HG03066 (cell line): Measurements from ENCODE around the gene DZIP1.
"Not testable (repeated sequence)": the region's sequence is repeated elsewhere in the genome, so short reads cannot be mapped to it uniquely, and the experiment has no call there.

Experiments
- ATAC-seq: cut with Tn5 transposase; IDR thresholded peaks from one replicate; pipeline ENCODE4 v1.9.1; 2021; ENCODE audit warnings: low read depth; ENCODE audit not compliant: unreplicated experiment

The DZIP1 gene

GRCh38 chr13:95605448-95606125 is 38.9 kb downstream of the DZIP1 start:
- no peak for ATAC-seq

DNA sequence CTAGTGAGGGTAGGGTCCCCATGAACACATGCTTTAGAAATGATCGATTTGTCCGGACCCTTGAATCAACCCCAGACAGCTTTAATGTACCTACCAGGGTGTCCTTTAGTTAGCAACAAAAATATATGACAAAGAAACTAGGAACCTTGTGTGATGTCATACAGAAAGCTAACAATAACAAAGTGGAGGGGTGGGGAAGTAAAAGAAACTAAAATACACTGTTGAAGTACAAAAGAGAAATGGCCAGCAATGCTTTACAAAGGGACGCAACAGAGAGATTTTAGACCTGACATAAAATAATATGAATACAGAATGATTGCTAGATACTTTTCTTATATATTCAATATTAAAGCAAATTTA is 40.0 kb downstream of the DZIP1 start:
- ATAC-seq, result no peak

DNA sequence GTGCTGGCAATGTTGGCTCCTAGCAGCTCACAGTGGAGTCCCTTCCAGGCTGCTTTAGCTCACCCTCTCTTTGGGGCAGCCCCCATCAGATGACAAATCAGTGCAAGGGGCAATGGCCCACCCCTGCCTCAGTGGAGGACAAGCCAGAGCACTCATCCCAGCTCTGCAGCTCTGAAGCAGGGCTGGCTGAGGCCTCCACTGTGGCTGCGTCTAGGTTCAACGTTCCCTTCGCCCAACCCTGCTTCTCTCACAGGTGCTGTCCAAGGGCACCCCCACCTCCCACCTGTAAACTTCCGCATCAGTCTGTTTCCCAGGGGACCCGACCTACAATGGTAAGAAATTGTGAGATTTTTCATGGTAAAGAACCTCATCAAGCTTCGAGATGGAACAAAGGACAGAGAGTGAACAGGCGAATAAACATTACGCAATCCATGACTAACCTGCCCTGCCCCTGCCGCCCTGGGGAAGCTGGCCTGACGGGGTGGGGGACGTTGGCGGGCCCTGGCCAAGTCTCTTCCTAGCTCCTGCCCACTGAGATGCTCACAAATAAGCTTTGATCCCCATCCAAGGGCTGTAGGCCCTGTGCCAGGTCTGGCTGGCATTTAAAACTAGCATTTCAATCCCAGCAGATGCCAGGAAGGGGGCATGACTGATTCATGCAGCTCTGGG is 40.5 kb downstream of the DZIP1 start:
- no peak for ATAC-seq

DNA sequence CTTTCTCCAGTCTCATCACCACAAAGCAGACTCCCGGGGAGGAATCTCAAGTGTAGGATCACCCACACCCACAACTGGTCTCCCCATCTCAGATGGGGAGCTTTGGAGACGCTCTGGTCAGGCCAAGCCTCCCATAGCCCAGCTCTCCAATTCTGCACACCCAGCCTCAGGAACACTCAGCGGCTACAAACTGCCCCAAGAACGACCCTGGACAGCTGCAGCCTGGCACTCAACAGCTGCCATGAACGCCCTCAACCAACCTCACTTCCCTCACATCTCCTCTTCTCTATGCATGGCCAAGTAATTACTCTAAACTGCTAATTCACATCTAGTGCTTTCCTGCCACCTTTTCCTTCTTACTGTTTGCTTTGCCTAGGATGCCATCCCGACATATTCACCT is 42.6 kb downstream of the DZIP1 start:
- no peak for ATAC-seq

GRCh38 chr13:95601216-95601615 is 43.3 kb downstream of the DZIP1 start:
- no peak for ATAC-seq

GRCh38 chr13:95596701-95597100 is 47.8 kb downstream of the DZIP1 start:
- ATAC-seq, result no peak

DNA sequence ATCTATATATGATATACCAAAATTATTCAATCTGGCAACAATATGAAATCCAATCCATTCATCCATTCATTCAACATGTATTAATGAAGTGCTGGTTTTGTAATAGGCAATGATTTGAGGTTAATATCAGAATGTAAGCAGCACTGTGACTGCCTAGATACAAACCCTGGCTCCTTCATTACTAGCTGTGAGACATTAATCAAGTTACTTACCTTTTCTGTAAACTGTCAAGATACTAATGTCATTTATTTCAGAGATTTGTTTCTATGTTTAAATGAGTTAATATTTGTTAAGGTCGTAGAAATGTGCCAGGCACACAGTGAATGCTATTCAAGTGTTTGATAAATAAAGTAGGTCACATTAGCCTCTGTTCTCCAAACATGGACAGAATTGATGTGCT is 51.0 kb downstream of the DZIP1 start:
- no peak for ATAC-seq

DNA sequence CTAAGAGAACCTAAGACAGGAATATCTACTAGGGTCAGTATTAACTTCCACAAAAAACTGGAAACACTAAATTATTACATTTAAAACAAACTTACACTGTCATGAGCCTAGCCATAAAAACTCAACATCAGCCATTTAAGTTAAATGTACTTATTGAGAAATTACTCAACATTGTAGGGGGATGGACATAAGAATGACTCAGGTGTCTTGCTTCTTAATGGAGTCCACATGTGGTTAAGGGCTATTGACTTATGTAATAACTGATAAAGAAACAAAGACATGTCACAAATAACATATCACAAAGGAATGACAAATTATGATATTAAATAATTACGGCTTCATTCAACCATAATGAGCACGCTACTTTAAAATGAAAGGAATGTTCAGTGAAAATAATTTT is 55.8 kb downstream of the DZIP1 start:
- no peak for ATAC-seq

DNA sequence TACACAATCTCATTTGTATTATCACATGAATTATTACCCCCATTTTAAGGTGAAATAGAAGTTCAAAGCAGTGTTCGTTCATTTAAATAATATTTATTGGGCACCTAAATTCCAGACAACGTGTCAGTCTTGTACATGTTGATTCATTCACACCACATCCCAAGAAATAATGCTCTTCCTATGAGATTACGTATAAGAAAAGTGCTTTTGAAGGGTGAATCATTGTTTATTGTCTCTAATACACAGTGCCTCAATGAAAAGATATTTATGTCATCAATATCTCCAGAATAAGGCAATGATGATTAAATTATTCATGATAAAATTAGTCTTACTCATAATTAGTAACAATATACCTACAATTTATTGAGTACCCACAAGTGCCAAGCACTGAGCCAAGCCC is 56.4 kb downstream of the DZIP1 start:
- no peak for ATAC-seq

DNA sequence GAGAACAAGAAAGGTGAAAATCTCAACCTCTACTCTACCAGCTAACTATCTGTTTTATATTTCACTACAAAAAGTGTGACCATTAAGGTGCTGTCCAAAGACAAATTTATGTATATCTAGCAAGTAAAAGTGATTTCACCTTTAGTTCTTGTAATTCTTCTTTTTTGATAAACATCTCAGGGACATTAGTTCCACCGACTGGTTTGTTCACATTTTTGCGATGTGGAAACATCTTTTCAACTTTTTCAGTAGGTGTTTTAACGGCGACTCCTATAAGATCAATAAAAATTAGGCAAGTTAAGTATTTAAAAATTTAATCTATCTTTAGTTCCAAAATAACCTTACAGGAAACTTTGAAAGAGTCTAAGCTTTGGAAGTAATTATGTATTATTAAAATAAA is 58.6 kb downstream of the DZIP1 start:
- no peak for ATAC-seq

GRCh38 chr13:95579303-95579702 is 65.2 kb downstream of the DZIP1 start:
- peak; percentile 53 for ATAC-seq

- no peak for ATAC-seq
These were observed 71.3 kb downstream of the DZIP1 start for GRCh38 chr13:95573221-95573620.

DNA sequence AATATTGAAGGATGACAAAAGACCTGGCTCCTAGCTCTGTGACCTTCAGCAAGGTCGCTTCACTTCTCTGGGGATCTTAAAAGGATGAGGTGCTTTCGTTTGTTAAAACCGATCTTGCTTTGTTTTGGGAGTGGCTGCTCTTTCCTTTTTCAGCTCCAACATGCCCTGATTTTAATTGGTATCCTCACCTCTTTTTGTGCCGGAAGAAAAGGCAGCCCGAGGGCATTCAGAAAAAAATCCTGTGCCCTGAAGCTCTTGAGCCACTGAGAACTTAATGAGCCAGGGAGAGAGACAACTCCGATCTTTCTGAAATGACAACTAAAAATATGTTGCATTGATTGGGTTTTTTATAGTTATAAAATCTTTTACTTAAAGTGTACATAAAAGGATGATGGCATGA is 72.6 kb downstream of the DZIP1 start:
- no peak for ATAC-seq

GRCh38 chr13:95570016-95570415 is 74.5 kb downstream of the DZIP1 start:
- ATAC-seq, result no peak

DNA sequence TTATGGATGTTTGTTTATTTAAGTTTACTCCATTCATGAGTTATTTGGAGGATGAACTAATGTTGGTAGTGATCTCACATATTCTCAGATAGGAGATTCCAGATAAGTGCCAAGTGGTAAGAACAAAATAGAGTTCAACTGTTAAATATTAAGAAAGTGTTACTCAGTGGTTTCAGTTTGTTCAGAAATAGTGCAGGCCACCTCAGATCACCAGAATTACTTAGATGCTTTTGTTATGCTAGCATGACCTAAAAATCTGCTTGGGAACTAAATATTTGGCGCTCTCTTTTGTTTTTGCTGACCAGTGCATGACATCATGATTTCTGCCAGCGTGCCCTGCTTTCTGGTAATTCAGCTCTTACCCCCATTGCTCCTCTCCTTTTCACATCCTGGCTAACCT is 76.4 kb downstream of the DZIP1 start:
- no peak for ATAC-seq

DNA sequence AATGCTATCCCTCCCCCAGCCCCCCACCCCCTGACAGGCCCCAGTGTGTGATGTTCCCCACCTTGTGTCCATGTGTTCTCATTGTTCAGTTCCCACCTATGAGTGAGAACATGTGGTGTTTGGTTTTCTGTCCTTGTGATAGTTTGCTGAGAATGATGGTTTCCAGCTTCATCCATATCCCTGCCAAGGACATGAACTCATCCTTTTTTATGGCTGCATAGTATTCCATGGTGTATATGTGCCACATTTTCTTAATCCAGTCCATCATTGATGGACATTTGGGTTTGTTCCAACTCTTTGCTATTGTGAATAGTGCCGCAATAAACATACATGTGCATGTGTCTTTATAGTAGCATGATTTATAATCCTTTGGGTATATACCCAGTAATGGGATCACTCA is 78.7 kb downstream of the DZIP1 start:
- ATAC-seq, result not testable (repeated sequence)

DNA sequence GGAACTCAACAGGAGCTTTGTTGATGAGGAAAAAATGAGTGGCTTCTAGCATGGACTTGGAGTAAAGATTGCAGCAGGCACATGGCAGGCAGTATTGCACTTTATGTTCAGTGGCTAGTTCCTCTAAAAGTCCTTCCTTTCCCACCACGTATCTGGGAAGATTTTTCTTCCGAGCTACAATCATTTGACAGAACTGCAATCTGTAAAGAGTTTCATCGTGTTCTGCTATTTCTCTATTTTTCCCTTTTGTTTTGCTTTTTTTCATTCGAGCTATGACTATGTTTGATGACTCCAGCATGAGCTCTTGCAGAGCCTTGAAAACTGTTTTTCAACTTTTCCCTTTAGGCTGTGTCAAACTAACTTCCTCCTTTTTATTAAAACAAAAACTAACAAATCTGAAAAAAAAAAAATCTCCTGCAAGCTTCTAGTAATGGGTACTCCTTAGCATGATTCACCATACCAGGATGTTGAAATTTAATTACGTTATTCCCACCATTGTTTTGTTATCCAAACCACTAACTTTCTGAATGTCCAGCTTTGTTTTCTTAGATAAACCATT is 79.7 kb downstream of the DZIP1 start:
- ATAC-seq, result no peak

DNA sequence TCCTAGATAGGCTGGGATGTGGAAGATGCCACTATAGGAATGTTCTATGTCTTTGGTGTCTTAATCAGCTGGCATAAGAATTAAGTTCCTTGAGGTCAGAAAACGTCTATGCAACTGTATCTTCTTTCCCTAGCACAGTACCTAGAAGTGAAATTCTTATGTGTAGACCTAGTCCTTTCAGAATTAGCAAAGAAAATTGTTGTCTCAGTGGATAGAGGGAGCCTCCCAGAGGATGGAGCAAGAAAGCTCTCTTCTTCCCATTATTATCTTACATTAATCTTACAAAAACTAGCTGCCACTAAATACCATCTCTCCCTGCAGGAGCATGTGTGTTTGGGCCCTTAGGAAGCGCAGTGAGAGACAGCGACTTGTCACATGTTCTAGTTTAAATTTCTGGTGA is 80.4 kb downstream of the DZIP1 start:
- no peak for ATAC-seq

DNA sequence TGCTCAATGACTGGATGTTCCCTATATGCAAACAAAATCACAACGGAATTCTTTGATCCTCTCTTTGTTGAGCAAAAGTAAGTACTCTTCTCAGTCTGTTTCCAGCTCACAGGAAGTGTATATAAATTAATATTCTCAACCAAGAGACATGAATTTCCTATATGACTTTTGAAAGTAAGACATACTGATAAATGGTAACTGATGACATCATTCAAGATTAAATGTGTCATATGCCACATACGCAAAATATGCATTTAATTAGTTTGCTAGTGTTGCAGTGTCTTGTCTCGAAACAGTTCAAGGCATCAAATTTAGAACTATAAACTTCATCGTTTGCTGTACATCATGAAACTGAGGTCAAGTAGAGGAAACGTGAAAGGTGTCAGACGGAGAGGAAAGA is 84.1 kb downstream of the DZIP1 start:
- no peak for ATAC-seq

DNA sequence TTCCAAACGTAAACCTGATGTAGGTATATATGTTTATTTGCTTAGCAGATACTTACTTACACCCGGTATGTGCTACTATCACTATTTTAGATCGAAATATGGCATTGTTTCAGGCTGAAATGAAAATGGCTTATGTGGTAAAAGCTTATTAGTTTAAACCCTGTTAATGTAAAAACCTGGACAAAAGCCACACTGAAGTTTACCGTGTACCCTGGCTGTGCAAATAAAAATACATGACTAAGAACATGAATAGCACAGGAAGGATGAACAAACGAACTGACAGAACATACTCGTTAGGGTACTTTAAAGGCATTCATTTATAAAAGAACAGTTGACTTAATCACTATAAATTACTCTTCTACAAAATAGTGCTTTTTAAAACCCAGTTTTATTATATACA is 85.4 kb downstream of the DZIP1 start:
- no peak for ATAC-seq

GRCh38 chr13:95557013-95557412 is 87.5 kb downstream of the DZIP1 start:
- no peak for ATAC-seq
